Measurements from ENCODE around the gene PCBP1. TPM values are rescaled to one million over a fixed set of nuclear protein-coding genes. Genes with fewer than 3 reads are reported as not detected.

Gene PCBP1
- total RNA-seq, 2 donors from 2014 or later, result 97.9 to 128 TPM

GRCh38 chr2:70081221-70081620 lies 6.1 kb upstream of the PCBP1 start:
- no peak for DNase-seq
- no peak overlapping the region for H3K27ac ChIP-seq
- H3K27me3 ChIP-seq, result no peaks in the 10 kb centered on the region
- 87 to 91% methylated on average over 5 of the region's 5 CpGs for WGBS, 2 donors
- no peak for ATAC-seq
- H3K4me1 ChIP-seq, result peaks cover 26% of the 10 kb centered on the region
- no peaks in the 10 kb centered on the region for H3K9me3 ChIP-seq
- intact Hi-C loops (cut with DNase I), result loop anchor here (10.0 kb wide), 1 partner anchor 64 kb away; no protein-coding TSS in a partner anchor
- TF ChIP-seq POLR2A (IDR thresholded peaks at IDR 0.05) (no peak), CTCF (IDR thresholded peaks at IDR 0.05) (no peak)
- no peak overlapping the region for H3K4me3 ChIP-seq
- peaks cover 5 to 6% of the 10 kb centered on the region in 2 donors for H3K36me3 ChIP-seq (replicated peaks in 1 of 2; ENCODE audit: insufficient read depth in 1 of 2, low read depth in 2 of 2)

GRCh38 chr2:70083344-70084156 lies 3.7 kb upstream of the PCBP1 start:
- WGBS, 2 donors, result 68 to 73% methylated on average over 8 of the region's 8 CpGs
- Histone ChIP-seq H3K27ac (no peak overlapping the region), H3K4me1 (peaks cover 29% of the 10 kb centered on the region), H3K4me3 (no peak overlapping the region), H3K27me3 (no peaks in the 10 kb centered on the region), H3K9me3 (no peaks in the 10 kb centered on the region), H3K36me3 (replicated peaks in 1 of 2; ENCODE audit: insufficient read depth in 1 of 2, low read depth in 2 of 2) (peaks cover 5 to 6% of the 10 kb centered on the region in 2 donors)
- DNase-seq (no peak), ATAC-seq (no peak)
- intact Hi-C loops (cut with DNase I), result loop anchor here (10.0 kb wide), 1 partner anchor 61 kb away; no protein-coding TSS in a partner anchor
- TF ChIP-seq POLR2A (IDR thresholded peaks at IDR 0.05) (peak in 1 of 3 donors; percentile 3), CTCF (IDR thresholded peaks at IDR 0.05) (no peak)

GRCh38 chr2:70084973-70085710 lies 2.1 kb upstream of the PCBP1 start:
- H3K36me3 ChIP-seq (replicated peaks in 1 of 2; ENCODE audit: insufficient read depth in 1 of 2, low read depth in 2 of 2), result peaks cover 3 to 5% of the 10 kb centered on the region in 2 donors
- no peaks in the 10 kb centered on the region for H3K9me3 ChIP-seq
- DNase-seq (peak; percentile 48 to 72 (median 64)), ATAC-seq (no peak)
- no peaks in the 10 kb centered on the region for H3K27me3 ChIP-seq
- H3K4me3 ChIP-seq, result no peak overlapping the region
- intact Hi-C loops (cut with DNase I), result loop anchor here (10.0 kb wide), 1 partner anchor 60 kb away; no protein-coding TSS in a partner anchor
- peaks cover 40% of the 10 kb centered on the region for H3K4me1 ChIP-seq
- 10 to 29% methylated on average over 10 of the region's 10 CpGs for WGBS, 2 donors
- peak in 1 of 7 experiments; percentile 10 for TF ChIP-seq CTCF (IDR thresholded peaks at IDR 0.05)
- peak in 2 of 3 donors; percentile 26 to 51 for TF ChIP-seq POLR2A (IDR thresholded peaks at IDR 0.05)
- peak overlapping the region; percentile 96 to 100 (median 100) for H3K27ac ChIP-seq

GRCh38 chr2:70085711-70086277 lies 1.5 kb upstream of the PCBP1 start:
- peak overlapping the region; percentile 96 to 100 (median 100) for H3K27ac ChIP-seq
- intact Hi-C loops (cut with DNase I), result loop anchor here (10.0 kb wide), 1 partner anchor 59 kb away; no protein-coding TSS in a partner anchor
- peaks cover 2 to 3% of the 10 kb centered on the region in 2 donors for H3K36me3 ChIP-seq (replicated peaks in 1 of 2; ENCODE audit: insufficient read depth in 1 of 2, low read depth in 2 of 2)
- H3K27me3 ChIP-seq, result no peaks in the 10 kb centered on the region
- no peak overlapping the region for H3K4me3 ChIP-seq
- WGBS, 2 donors, result 14 to 26% methylated on average over 22 of the region's 22 CpGs
- H3K4me1 ChIP-seq, result peaks cover 46% of the 10 kb centered on the region
- TF ChIP-seq POLR2A (IDR thresholded peaks at IDR 0.05) (no peak), CTCF (IDR thresholded peaks at IDR 0.05) (no peak)
- DNase-seq, result no peak
- H3K9me3 ChIP-seq, result no peaks in the 10 kb centered on the region
- ATAC-seq, result no peak

All from body of pancreas (tissue), 4 donors.